SU-DHL-6 (cell line): ENCODE data around the gene ABI1.

Experiments
- EZH2phosphoT487 ChIP-seq: fragments of 200-600 bp; sonication (generic), shearing (Covaris generic); conservative IDR thresholded peaks from 2 replicates; pipeline ENCODE4 v1.6.1; 2018; ENCODE audit warnings: mild to moderate bottlenecking, antibody characterized with exemption, low read length, moderate library complexity, mixed read lengths
- TF ChIP-seq, protein P1 (sequence below): fragments of 200-600 bp; sonication (generic); IDR thresholded peaks from one replicate; pipeline ENCODE4 v1.5.1; 2017; ENCODE audit warnings: antibody characterized with exemption, mild to moderate bottlenecking, low read length, moderate library complexity; ENCODE audit not compliant: insufficient read depth, poor library complexity, severe bottlenecking

DNA sequence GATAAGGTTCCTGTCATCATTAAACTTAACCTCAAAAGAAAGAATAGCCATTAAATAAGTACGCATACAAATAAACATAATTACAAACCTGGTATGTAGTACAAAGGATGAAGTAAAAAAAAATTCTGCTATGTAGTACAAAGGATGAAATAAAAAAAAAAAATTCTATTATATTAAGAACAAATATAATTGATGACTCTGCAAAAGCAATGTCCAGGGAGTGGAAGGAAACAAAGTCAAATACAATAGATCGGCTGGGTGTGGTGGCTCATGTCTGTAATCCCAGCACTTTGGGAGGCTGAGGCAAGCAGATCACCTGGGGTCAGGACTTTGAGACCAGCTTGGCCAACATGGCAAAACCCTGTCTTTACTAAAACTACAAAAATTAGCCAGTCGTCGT, 56.9 kb downstream of the ABI1 start:
- TF ChIP-seq, protein P1, sequence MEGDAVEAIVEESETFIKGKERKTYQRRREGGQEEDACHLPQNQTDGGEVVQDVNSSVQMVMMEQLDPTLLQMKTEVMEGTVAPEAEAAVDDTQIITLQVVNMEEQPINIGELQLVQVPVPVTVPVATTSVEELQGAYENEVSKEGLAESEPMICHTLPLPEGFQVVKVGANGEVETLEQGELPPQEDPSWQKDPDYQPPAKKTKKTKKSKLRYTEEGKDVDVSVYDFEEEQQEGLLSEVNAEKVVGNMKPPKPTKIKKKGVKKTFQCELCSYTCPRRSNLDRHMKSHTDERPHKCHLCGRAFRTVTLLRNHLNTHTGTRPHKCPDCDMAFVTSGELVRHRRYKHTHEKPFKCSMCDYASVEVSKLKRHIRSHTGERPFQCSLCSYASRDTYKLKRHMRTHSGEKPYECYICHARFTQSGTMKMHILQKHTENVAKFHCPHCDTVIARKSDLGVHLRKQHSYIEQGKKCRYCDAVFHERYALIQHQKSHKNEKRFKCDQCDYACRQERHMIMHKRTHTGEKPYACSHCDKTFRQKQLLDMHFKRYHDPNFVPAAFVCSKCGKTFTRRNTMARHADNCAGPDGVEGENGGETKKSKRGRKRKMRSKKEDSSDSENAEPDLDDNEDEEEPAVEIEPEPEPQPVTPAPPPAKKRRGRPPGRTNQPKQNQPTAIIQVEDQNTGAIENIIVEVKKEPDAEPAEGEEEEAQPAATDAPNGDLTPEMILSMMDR, result no peak
- no peak for TF ChIP-seq EZH2phosphoT487
